Thoracic aorta (tissue), 2 donors: ENCODE measurements around the gene CDK13. TPM values are rescaled to one million over a fixed set of nuclear protein-coding genes. Genes with fewer than 3 reads are reported as not detected.

Experiments used
- ATAC-seq: fragments of 150-250 bp; one replicate; pipeline ENCODE4 v1.8.0; 2017; ENCODE audit warnings: low read depth; ENCODE audit not compliant: insufficient number of reproducible peaks, low FRiP score
- DNase-seq: peaks from one replicate; pipeline ENCODE4 v3.0.0-alpha.2; 2020; ENCODE audit warnings: low spot score
- H3K27ac ChIP-seq, 2 donors: fragments of 200-600 bp; sonication (generic); 1 replicate in 1 of 2; 2 replicates in 1 of 2; pipeline ENCODE4 v1.5.1; 2016; ENCODE audit warnings: mild to moderate bottlenecking in 2 of 2, moderate library complexity in 2 of 2
- H3K27me3 ChIP-seq: fragments of 200-600 bp; sonication (generic); replicated peaks from 2 replicates; pipeline ENCODE4 v1.6.0; 2016; ENCODE audit warnings: mild to moderate bottlenecking; ENCODE audit not compliant: insufficient read depth
- H3K36me3 ChIP-seq: fragments of 200-600 bp; sonication (generic); one replicate; pipeline ENCODE4 v1.5.1; 2016
- H3K4me1 ChIP-seq, 2 donors: fragments of 200-600 bp; sonication (generic); 1 replicate in 1 of 2; 2 replicates in 1 of 2; pipeline versions ENCODE4 v1.5.1 to v1.6.0; 2016; ENCODE audit warnings: low read depth in 2 of 2, mild to moderate bottlenecking in 1 of 2; ENCODE audit not compliant: control insufficient read depth in 1 of 2
- H3K4me3 ChIP-seq: fragments of 200-600 bp; sonication (generic); 2 replicates; pipeline ENCODE4 v1.5.1; 2016; ENCODE audit warnings: mild to moderate bottlenecking
- H3K9me3 ChIP-seq: fragments of 200-600 bp; sonication (generic); 2 replicates; pipeline ENCODE4 v1.5.1; 2016
- CTCF ChIP-seq: fragments of 200-600 bp; sonication (generic); IDR thresholded peaks from one replicate; pipeline ENCODE4 v1.5.1; 2019; ENCODE audit warnings: antibody characterized with exemption
- total RNA-seq, 2 donors: library from RNA; depleted of rRNA; stranded (reverse); fragments of >200 nt; gene quantifications; one replicate each; pipeline versions ENCODE4 v1.1.0 to v1.2.3, GENCODE V29; 2016

The CDK13 gene
- total RNA-seq, 2 donors from 2014 or later, result 61.3 to 107 TPM

- ATAC-seq, result no peak
- Histone ChIP-seq H3K4me3 (no peak overlapping the region), H3K27ac (no peak overlapping the region), H3K4me1 (no peaks in the 10 kb centered on the region), H3K36me3 (no peaks in the 10 kb centered on the region), H3K9me3 (no peaks in the 10 kb centered on the region), H3K27me3 (no peaks in the 10 kb centered on the region)
- TF ChIP-seq CTCF, result no peak
- no peak for DNase-seq
Observed at GRCh38 chr7:39922580-39922979, 27.5 kb upstream of the CDK13 start.

GRCh38 chr7:39923091-39923490, 27.0 kb upstream of the CDK13 start:
- Histone ChIP-seq H3K9me3 (no peaks in the 10 kb centered on the region), H3K4me3 (no peak overlapping the region), H3K4me1 (no peaks in the 10 kb centered on the region), H3K36me3 (no peaks in the 10 kb centered on the region), H3K27me3 (no peaks in the 10 kb centered on the region), H3K27ac (no peak overlapping the region)
- ATAC-seq (no peak), DNase-seq (no peak)
- TF ChIP-seq CTCF, result no peak

- DNase-seq (no peak), ATAC-seq (no peak)
- Histone ChIP-seq H3K27ac (no peak overlapping the region), H3K4me1 (no peaks in the 10 kb centered on the region), H3K9me3 (no peaks in the 10 kb centered on the region), H3K4me3 (no peak overlapping the region), H3K36me3 (no peaks in the 10 kb centered on the region), H3K27me3 (no peaks in the 10 kb centered on the region)
- TF ChIP-seq CTCF, result no peak
Observed at GRCh38 chr7:39924122-39924521, 25.9 kb upstream of the CDK13 start.

GRCh38 chr7:39926111-39926510, 23.9 kb upstream of the CDK13 start:
- TF ChIP-seq CTCF, result no peak

GRCh38 chr7:39927018-39927417, 23.0 kb upstream of the CDK13 start:
- DNase-seq, result no peak
- H3K27ac ChIP-seq, result no peak overlapping the region
- no peak for TF ChIP-seq CTCF
- H3K9me3 ChIP-seq, result no peaks in the 10 kb centered on the region
- no peaks in the 10 kb centered on the region for H3K27me3 ChIP-seq
- no peak overlapping the region for H3K4me3 ChIP-seq
- H3K36me3 ChIP-seq, result no peaks in the 10 kb centered on the region
- no peak for ATAC-seq
- H3K4me1 ChIP-seq, result no peaks in the 10 kb centered on the region

More at GRCh38 chr7:39926111-39926510, 23.9 kb upstream of the CDK13 start:
- Histone ChIP-seq H3K27ac (no peak overlapping the region), H3K27me3 (no peaks in the 10 kb centered on the region), H3K4me3 (no peak overlapping the region), H3K4me1 (no peaks in the 10 kb centered on the region), H3K36me3 (no peaks in the 10 kb centered on the region), H3K9me3 (no peaks in the 10 kb centered on the region)
- ATAC-seq (no peak), DNase-seq (no peak)
